PC-3 (cell line): Measurements from ENCODE around the gene TTC7B. TPM values are rescaled to one million over a fixed set of nuclear protein-coding genes. Genes with fewer than 3 reads are reported as not detected.

ENCODE experiments used
- ATAC-seq: fragments of 200-7000 bp; cut with Tn5 transposase; 2 replicates; pipeline ENCODE4 v1.9.1; 2020; ENCODE audit warnings: mild to moderate bottlenecking, moderate library complexity
- BruUV-seq: library from RNA; stranded (reverse); fragments of 400-500 nt; replicated peaks from 2 replicates; lab custom pipeline; 2021; lab: Mats Ljungman, UMichigan
- CTCF ChIA-PET: fragments of 300-600 bp; sonication (Branson Sonifier 250); formaldehyde crosslinking; loops from one replicate; lab custom pipeline; 2022; ENCODE audit warnings: antibody characterized with exemption; lab: Charles Lee
- POLR2A ChIA-PET: fragments of 300-600 bp; sonication (Branson Sonifier 250); formaldehyde crosslinking; loops from one replicate; lab custom pipeline; 2022; ENCODE audit warnings: antibody characterized with exemption; ENCODE audit not compliant: unreplicated experiment; lab: Charles Lee
- DNase-seq: peaks from one replicate; pipeline ENCODE4 v3.0.0-alpha.2; 2015
- H2AFZ ChIP-seq: fragments of 300-600 bp; sonication (generic); 2 replicates; pipeline ENCODE4 v1.6.0; 2016; ENCODE audit warnings: antibody characterized with exemption, low read length
- H3F3A ChIP-seq: fragments of 300-600 bp; sonication (generic); one replicate; pipeline ENCODE4 v1.6.0; 2017; ENCODE audit warnings: antibody characterized with exemption, low read length, control low read depth, mild to moderate bottlenecking; ENCODE audit not compliant: unreplicated experiment
- H3K27ac ChIP-seq: fragments of 300-600 bp; sonication (generic); 2 replicates; pipeline ENCODE4 v1.5.1; 2016; ENCODE audit warnings: mild to moderate bottlenecking, low read length
- H3K27me3 ChIP-seq: fragments of 300-600 bp; sonication (generic); 2 replicates; pipeline ENCODE4 v1.6.1; 2016; ENCODE audit warnings: low read length, mixed read lengths
- H3K36me3 ChIP-seq: fragments of 300-600 bp; sonication (generic); 2 replicates; pipeline ENCODE4 v1.6.1; 2016; ENCODE audit warnings: low read depth, mixed run types, low read length, mixed read lengths
- H3K4me1 ChIP-seq: fragments of 300-600 bp; sonication (generic); 2 replicates; pipeline ENCODE4 v1.5.1; 2016; ENCODE audit warnings: low read length; ENCODE audit not compliant: insufficient read depth
- H3K4me2 ChIP-seq: fragments of 300-600 bp; sonication (generic); 2 replicates; pipeline ENCODE4 v1.6.0; 2016; ENCODE audit warnings: low read length
- H3K4me3 ChIP-seq: fragments of 300-600 bp; sonication (generic); 2 replicates; pipeline ENCODE4 v1.5.1; 2016; ENCODE audit warnings: mild to moderate bottlenecking, low read length, mixed read lengths
- H3K79me2 ChIP-seq: fragments of 300-600 bp; sonication (generic); 2 replicates; pipeline ENCODE4 v1.6.1; 2017; ENCODE audit warnings: low read length, mixed read lengths
- H3K9ac ChIP-seq: fragments of 300-600 bp; sonication (generic); 2 replicates; pipeline ENCODE4 v1.6.0; 2016; ENCODE audit warnings: mild to moderate bottlenecking, low read length
- H3K9me2 ChIP-seq: fragments of 300-600 bp; sonication (generic); replicated peaks from 2 replicates; pipeline ENCODE4 v1.6.1; 2016; ENCODE audit warnings: mixed run types, low read length, mixed read lengths
- H3K9me3 ChIP-seq: fragments of 300-600 bp; sonication (generic); 2 replicates; pipeline ENCODE4 v1.6.1; 2016; ENCODE audit warnings: low read length, mixed read lengths
- H4K20me1 ChIP-seq: fragments of 300-600 bp; sonication (generic); 2 replicates; pipeline ENCODE4 v1.6.1; 2016; ENCODE audit warnings: low read length, mixed read lengths
- CTCF ChIP-seq: fragments of 300-600 bp; sonication (generic); conservative IDR thresholded peaks from 2 replicates; pipeline ENCODE4 v1.5.1; 2017; ENCODE audit warnings: antibody characterized with exemption, low read depth, mild to moderate bottlenecking, low read length
- EZH2 ChIP-seq: fragments of 300-600 bp; sonication (generic); IDR thresholded peaks from one replicate; pipeline ENCODE4 v1.6.1; 2017; ENCODE audit warnings: antibody characterized with exemption, mild to moderate bottlenecking, low read length; ENCODE audit not compliant: unreplicated experiment
- EZH2phosphoT487 ChIP-seq: fragments of 300-600 bp; sonication (generic); IDR thresholded peaks from 2 replicates; pipeline ENCODE4 v1.6.1; 2018; ENCODE audit warnings: mild to moderate bottlenecking, antibody characterized with exemption, low read length, borderline replicate concordance
- intact Hi-C: fragments of 100-400 bp; cut with micrococcal nuclease; formaldehyde crosslinking; loops from 2 replicates; pipeline ENCODE4 v1.9.0; 2023
- total RNA-seq: library from RNA; depleted of rRNA; stranded (reverse); fragments of >200 nt; gene quantifications from 2 replicates; pipeline ENCODE4 v1.2.3, GENCODE V29; 2014

TTC7B gene
- total RNA-seq, 1 experiment from 2014 or later, result 45.6 TPM

- ATAC-seq (no peak), DNase-seq (no peak)
- Histone ChIP-seq H4K20me1 (no peaks in the 10 kb centered on the region), H3K79me2 (no peaks in the 10 kb centered on the region), H3K27me3 (no peaks in the 10 kb centered on the region), H3K4me1 (peaks cover 12% of the 10 kb centered on the region), H2AFZ (no peak overlapping the region), H3K4me2 (no peak overlapping the region), H3K4me3 (no peak overlapping the region), H3K9me2 (no peaks in the 10 kb centered on the region), H3K36me3 (no peaks in the 10 kb centered on the region), H3K9me3 (no peaks in the 10 kb centered on the region), H3K27ac (no peak overlapping the region), H3K9ac (no peak overlapping the region), H3F3A (no peaks in the 10 kb centered on the region)
- TF ChIP-seq EZH2phosphoT487 (no peak), CTCF (no peak), EZH2 (no peak)
- intact Hi-C loops, result no loop called here
- ChIA-PET CTCF (no interaction called here), POLR2A (no interaction called here)
- no TSS peak for BruUV-seq
Observed at GRCh38 chr14:90649557-90650135, 166.6 kb downstream of the TTC7B start.

GRCh38 chr14:90649083-90649482 is 167.1 kb downstream of the TTC7B start:
- TF ChIP-seq EZH2 (no peak), CTCF (no peak), EZH2phosphoT487 (no peak)
- Histone ChIP-seq H3K9ac (no peak overlapping the region), H3K36me3 (no peaks in the 10 kb centered on the region), H3K4me3 (no peak overlapping the region), H3F3A (no peaks in the 10 kb centered on the region), H2AFZ (no peak overlapping the region), H3K9me3 (no peaks in the 10 kb centered on the region), H3K4me1 (peaks cover 12% of the 10 kb centered on the region), H3K79me2 (no peaks in the 10 kb centered on the region), H4K20me1 (no peaks in the 10 kb centered on the region), H3K27me3 (no peaks in the 10 kb centered on the region), H3K9me2 (no peaks in the 10 kb centered on the region), H3K27ac (no peak overlapping the region), H3K4me2 (no peak overlapping the region)
- DNase-seq, result no peak
- ChIA-PET POLR2A (no interaction called here), CTCF (no interaction called here)
- intact Hi-C loops, result no loop called here
- no TSS peak for BruUV-seq
- ATAC-seq, result no peak

- Histone ChIP-seq H4K20me1 (no peaks in the 10 kb centered on the region), H2AFZ (no peak overlapping the region), H3F3A (no peaks in the 10 kb centered on the region), H3K27me3 (no peaks in the 10 kb centered on the region), H3K36me3 (no peaks in the 10 kb centered on the region), H3K27ac (no peak overlapping the region), H3K4me1 (peaks cover 12% of the 10 kb centered on the region), H3K4me3 (no peak overlapping the region), H3K9me3 (no peaks in the 10 kb centered on the region), H3K79me2 (no peaks in the 10 kb centered on the region), H3K9me2 (no peaks in the 10 kb centered on the region), H3K4me2 (no peak overlapping the region), H3K9ac (no peak overlapping the region)
- POLR2A ChIA-PET, result no interaction called here
- intact Hi-C loops, result no loop called here
- no TSS peak for BruUV-seq
- CTCF ChIA-PET, result no interaction called here
- ATAC-seq (no peak), DNase-seq (no peak)
- TF ChIP-seq EZH2, result no peak
- no peak for TF ChIP-seq CTCF
- TF ChIP-seq EZH2phosphoT487, result no peak
Observed at GRCh38 chr14:90648421-90648820, 167.8 kb downstream of the TTC7B start.
